HepG2 (cell line): ENCODE data around the gene REEP2. TPM values are rescaled to one million over a fixed set of nuclear protein-coding genes. Genes with fewer than 3 reads are reported as not detected.

Source experiments
- GFI1 ChIP-seq: sonication (generic); formaldehyde crosslinking; IDR thresholded peaks from 2 replicates; pipeline ENCODE4 v1.5.0; 2020; ENCODE audit warnings: missing genetic modification reagents, mild to moderate bottlenecking, borderline replicate concordance
- KAT8 ChIP-seq: IDR thresholded peaks from 2 replicates; pipeline ENCODE4 v1.6.1; 2016; ENCODE audit warnings: missing genetic modification reagents, missing compliant biosample characterization
- MLLT10 ChIP-seq: sonication (generic); formaldehyde crosslinking; IDR thresholded peaks from 2 replicates; pipeline ENCODE4 v1.4.0; 2020; ENCODE audit warnings: missing genetic modification reagents
- PTBP1 ChIP-seq: fragments of 200-400 bp; formaldehyde crosslinking; IDR thresholded peaks from 2 replicates; pipeline ENCODE4 v1.6.1; 2018; ENCODE audit warnings: low read length, low read depth; ENCODE audit not compliant: poor library complexity, severe bottlenecking
- RXRA ChIP-seq: sonication (generic); formaldehyde crosslinking; IDR thresholded peaks from 2 replicates; pipeline ENCODE4 v1.5.1; 2020; ENCODE audit warnings: missing genetic modification reagents
- SOX6 ChIP-seq, 2 experiments: fragments of 450-650 bp in 1 of 2; sonication (generic) in 1 of 2; formaldehyde crosslinking in 1 of 2; IDR thresholded peaks; 2 replicates each; pipeline versions ENCODE4 v1.4.0 to v1.6.1; 2017 to 2020; ENCODE audit warnings: antibody characterized with exemption in 1 of 2, mild to moderate bottlenecking in 1 of 2, missing genetic modification reagents in 1 of 2
- SYNCRIP ChIP-seq: fragments of 200-400 bp; formaldehyde crosslinking; IDR thresholded peaks from 2 replicates; pipeline ENCODE4 v1.6.1; 2018; ENCODE audit warnings: mild to moderate bottlenecking, low read depth, low read length; ENCODE audit not compliant: insufficient read depth
- TCF7 ChIP-seq: sonication (generic); IDR thresholded peaks from 2 replicates; pipeline ENCODE4 v1.6.1; 2016; ENCODE audit warnings: antibody characterized with exemption, low read depth
- TEAD2 ChIP-seq: sonication (generic); formaldehyde crosslinking; IDR thresholded peaks from 2 replicates; pipeline ENCODE4 v1.9.0; 2021; ENCODE audit warnings: missing genetic modification reagents
- ZKSCAN5 ChIP-seq: sonication (generic); formaldehyde crosslinking; IDR thresholded peaks from 2 replicates; pipeline ENCODE4 v1.5.1; 2020; ENCODE audit warnings: mild to moderate bottlenecking, missing genetic modification reagents
- ZNF501 ChIP-seq: sonication (generic); formaldehyde crosslinking; IDR thresholded peaks from 2 replicates; pipeline ENCODE4 v1.5.1; 2020; ENCODE audit warnings: mild to moderate bottlenecking, moderate library complexity, missing genetic modification reagents
- ZNF510 ChIP-seq: sonication (generic); formaldehyde crosslinking; IDR thresholded peaks from 2 replicates; pipeline ENCODE4 v1.4.0; 2020; ENCODE audit warnings: low read depth, mild to moderate bottlenecking, missing genetic modification reagents
- ZNF547 ChIP-seq: sonication (generic); formaldehyde crosslinking; IDR thresholded peaks from 2 replicates; pipeline ENCODE4 v1.5.1; 2020; ENCODE audit warnings: mild to moderate bottlenecking, missing genetic modification reagents
- polyA plus RNA-seq, 8 experiments: library from polyadenylated mRNA; depleted of rRNA in 3 of 8; stranded (reverse) in 7 of 8; unstranded in 1 of 8; fragments of >200 nt; fragmentation: Illumina TruSeq in 4 of 8; extraction: Trizol in 4 of 8; gene quantifications; 2 replicates each; pipeline versions ENCODE4 v1.2.1 to v1.2.3, GENCODE V29; 2011 to 2016; ENCODE audit warnings: low read depth in 4 of 8, missing spikeins in 1 of 8, mixed read lengths in 1 of 8; ENCODE audit not compliant: insufficient read depth in 1 of 8
- total RNA-seq, 5 experiments: library from RNA; depleted of rRNA; stranded (reverse); fragments of >200 nt; fragmentation: Illumina TruSeq; extraction: Trizol; gene quantifications; 2 replicates each; pipeline ENCODE4 v1.2.3, GENCODE V29; 2016; ENCODE audit warnings: low read depth in 1 of 5
- TF ChIP-seq, protein P1 (sequence below): sonication (generic); formaldehyde crosslinking; IDR thresholded peaks from 2 replicates; pipeline ENCODE4 v1.5.1; 2020; ENCODE audit warnings: missing genetic modification reagents, mild to moderate bottlenecking, borderline replicate concordance
- TF ChIP-seq, protein P2 (sequence below): sonication (generic); formaldehyde crosslinking; IDR thresholded peaks from 2 replicates; pipeline ENCODE4 v1.4.0; 2020; ENCODE audit warnings: mild to moderate bottlenecking, missing genetic modification reagents
- TF ChIP-seq, protein P3 (sequence below): sonication (generic); formaldehyde crosslinking; IDR thresholded peaks from 2 replicates; pipeline ENCODE4 v1.4.0; 2020; ENCODE audit warnings: mild to moderate bottlenecking, low read depth, missing genetic modification reagents
- TF ChIP-seq, protein P4 (sequence below): sonication (generic); formaldehyde crosslinking; IDR thresholded peaks from 2 replicates; pipeline ENCODE4 v1.4.0; 2020; ENCODE audit warnings: mild to moderate bottlenecking, missing genetic modification reagents
- TF ChIP-seq, protein P5 (sequence below): sonication (generic); formaldehyde crosslinking; conservative IDR thresholded peaks from 2 replicates; pipeline ENCODE4 v1.4.0; 2020; ENCODE audit warnings: mild to moderate bottlenecking, missing genetic modification reagents, moderate library complexity

Gene REEP2
- total and polyA plus RNA-seq, 2 of the 13 experiments (the other 11 are each of a cell fraction or from before 2014, with no cell fraction given): 5.3 to 7.8 TPM

DNA sequence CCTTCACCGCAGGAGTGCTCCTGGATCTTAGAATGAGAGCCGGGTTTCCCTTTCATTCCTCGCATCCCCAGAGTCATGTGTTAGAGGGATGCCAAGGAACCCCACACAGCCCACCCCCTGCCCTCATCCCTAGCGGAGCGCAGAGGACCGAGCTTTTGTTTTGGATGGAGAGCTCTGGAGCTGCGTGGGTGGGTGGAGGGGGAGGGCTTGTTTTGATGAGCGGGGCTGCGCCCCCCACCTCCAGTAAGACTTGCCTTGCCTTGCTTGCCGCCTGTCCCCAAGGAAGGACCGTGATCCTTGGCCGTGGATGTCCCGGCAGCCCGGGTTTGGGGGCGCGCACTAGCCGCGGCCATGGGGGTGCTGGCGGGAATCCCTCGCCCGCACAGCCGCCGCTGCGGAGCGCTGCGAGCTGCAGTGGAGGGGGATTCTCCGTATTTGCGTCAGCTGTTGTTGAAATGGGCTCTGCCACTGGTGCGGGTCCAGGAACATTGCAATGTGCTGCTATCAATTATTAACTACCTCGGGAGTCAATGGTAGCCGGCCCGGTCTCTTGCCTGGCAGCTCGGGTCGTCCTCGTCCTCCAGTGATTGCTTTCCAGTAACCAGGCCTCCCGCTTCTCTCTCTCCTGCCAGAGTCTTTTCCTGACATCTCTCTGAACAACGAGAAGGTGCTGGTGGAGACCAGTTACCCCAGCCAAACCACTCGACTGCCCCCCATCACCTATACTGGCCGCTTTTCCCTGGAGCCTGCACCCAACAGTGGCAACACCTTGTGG, 27.5 kb downstream of the REEP2 start (continued):
- TF ChIP-seq, protein P1, sequence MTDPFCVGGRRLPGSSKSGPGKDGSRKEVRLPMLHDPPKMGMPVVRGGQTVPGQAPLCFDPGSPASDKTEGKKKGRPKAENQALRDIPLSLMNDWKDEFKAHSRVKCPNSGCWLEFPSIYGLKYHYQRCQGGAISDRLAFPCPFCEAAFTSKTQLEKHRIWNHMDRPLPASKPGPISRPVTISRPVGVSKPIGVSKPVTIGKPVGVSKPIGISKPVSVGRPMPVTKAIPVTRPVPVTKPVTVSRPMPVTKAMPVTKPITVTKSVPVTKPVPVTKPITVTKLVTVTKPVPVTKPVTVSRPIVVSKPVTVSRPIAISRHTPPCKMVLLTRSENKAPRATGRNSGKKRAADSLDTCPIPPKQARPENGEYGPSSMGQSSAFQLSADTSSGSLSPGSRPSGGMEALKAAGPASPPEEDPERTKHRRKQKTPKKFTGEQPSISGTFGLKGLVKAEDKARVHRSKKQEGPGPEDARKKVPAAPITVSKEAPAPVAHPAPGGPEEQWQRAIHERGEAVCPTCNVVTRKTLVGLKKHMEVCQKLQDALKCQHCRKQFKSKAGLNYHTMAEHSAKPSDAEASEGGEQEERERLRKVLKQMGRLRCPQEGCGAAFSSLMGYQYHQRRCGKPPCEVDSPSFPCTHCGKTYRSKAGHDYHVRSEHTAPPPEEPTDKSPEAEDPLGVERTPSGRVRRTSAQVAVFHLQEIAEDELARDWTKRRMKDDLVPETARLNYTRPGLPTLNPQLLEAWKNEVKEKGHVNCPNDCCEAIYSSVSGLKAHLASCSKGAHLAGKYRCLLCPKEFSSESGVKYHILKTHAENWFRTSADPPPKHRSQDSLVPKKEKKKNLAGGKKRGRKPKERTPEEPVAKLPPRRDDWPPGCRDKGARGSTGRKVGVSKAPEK: no peak
- TF ChIP-seq GFI1 (CRISPR knock-in tag): no peak
- TF ChIP-seq KAT8 (CRISPR knock-in tag): peak; percentile 34; the same call in 1 of the 2 replicates
- TF ChIP-seq PTBP1: no peak
- TF ChIP-seq TEAD2 (CRISPR knock-in tag): no peak
- TF ChIP-seq ZNF510: no peak
- TF ChIP-seq, protein P2, sequence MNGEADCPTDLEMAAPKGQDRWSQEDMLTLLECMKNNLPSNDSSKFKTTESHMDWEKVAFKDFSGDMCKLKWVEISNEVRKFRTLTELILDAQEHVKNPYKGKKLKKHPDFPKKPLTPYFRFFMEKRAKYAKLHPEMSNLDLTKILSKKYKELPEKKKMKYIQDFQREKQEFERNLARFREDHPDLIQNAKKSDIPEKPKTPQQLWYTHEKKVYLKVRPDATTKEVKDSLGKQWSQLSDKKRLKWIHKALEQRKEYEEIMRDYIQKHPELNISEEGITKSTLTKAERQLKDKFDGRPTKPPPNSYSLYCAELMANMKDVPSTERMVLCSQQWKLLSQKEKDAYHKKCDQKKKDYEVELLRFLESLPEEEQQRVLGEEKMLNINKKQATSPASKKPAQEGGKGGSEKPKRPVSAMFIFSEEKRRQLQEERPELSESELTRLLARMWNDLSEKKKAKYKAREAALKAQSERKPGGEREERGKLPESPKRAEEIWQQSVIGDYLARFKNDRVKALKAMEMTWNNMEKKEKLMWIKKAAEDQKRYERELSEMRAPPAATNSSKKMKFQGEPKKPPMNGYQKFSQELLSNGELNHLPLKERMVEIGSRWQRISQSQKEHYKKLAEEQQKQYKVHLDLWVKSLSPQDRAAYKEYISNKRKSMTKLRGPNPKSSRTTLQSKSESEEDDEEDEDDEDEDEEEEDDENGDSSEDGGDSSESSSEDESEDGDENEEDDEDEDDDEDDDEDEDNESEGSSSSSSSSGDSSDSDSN: no peak
- TF ChIP-seq RXRA: no peak
- TF ChIP-seq, protein P3, sequence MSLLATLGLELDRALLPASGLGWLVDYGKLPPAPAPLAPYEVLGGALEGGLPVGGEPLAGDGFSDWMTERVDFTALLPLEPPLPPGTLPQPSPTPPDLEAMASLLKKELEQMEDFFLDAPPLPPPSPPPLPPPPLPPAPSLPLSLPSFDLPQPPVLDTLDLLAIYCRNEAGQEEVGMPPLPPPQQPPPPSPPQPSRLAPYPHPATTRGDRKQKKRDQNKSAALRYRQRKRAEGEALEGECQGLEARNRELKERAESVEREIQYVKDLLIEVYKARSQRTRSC (CRISPR knock-in tag): no peak
- TF ChIP-seq, protein P4, sequence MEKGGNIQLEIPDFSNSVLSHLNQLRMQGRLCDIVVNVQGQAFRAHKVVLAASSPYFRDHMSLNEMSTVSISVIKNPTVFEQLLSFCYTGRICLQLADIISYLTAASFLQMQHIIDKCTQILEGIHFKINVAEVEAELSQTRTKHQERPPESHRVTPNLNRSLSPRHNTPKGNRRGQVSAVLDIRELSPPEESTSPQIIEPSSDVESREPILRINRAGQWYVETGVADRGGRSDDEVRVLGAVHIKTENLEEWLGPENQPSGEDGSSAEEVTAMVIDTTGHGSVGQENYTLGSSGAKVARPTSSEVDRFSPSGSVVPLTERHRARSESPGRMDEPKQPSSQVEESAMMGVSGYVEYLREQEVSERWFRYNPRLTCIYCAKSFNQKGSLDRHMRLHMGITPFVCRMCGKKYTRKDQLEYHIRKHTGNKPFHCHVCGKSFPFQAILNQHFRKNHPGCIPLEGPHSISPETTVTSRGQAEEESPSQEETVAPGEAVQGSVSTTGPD (CRISPR knock-in tag): no peak
- no peak for TF ChIP-seq ZKSCAN5 (CRISPR knock-in tag)
- TF ChIP-seq SOX6 (IDR thresholded peaks at IDR 0.05): no peak
- peak; percentile 30 for TF ChIP-seq SOX6 (CRISPR knock-in tag; IDR thresholded peaks at IDR 0.05)
- no peak for TF ChIP-seq TCF7
- no peak for TF ChIP-seq ZNF501
- TF ChIP-seq, protein P5, sequence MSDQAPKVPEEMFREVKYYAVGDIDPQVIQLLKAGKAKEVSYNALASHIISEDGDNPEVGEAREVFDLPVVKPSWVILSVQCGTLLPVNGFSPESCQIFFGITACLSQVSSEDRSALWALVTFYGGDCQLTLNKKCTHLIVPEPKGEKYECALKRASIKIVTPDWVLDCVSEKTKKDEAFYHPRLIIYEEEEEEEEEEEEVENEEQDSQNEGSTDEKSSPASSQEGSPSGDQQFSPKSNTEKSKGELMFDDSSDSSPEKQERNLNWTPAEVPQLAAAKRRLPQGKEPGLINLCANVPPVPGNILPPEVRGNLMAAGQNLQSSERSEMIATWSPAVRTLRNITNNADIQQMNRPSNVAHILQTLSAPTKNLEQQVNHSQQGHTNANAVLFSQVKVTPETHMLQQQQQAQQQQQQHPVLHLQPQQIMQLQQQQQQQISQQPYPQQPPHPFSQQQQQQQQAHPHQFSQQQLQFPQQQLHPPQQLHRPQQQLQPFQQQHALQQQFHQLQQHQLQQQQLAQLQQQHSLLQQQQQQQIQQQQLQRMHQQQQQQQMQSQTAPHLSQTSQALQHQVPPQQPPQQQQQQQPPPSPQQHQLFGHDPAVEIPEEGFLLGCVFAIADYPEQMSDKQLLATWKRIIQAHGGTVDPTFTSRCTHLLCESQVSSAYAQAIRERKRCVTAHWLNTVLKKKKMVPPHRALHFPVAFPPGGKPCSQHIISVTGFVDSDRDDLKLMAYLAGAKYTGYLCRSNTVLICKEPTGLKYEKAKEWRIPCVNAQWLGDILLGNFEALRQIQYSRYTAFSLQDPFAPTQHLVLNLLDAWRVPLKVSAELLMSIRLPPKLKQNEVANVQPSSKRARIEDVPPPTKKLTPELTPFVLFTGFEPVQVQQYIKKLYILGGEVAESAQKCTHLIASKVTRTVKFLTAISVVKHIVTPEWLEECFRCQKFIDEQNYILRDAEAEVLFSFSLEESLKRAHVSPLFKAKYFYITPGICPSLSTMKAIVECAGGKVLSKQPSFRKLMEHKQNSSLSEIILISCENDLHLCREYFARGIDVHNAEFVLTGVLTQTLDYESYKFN (CRISPR knock-in tag): peak; percentile 35
- no peak for TF ChIP-seq MLLT10
- TF ChIP-seq SYNCRIP: no peak
- TF ChIP-seq ZNF547: no peak
